HG02759 (cell line): ENCODE results near the gene BPHL.
"Not testable (repeated sequence)": the region's sequence is repeated elsewhere in the genome, so short reads cannot be mapped to it uniquely, and the experiment has no call there.

Experiments used
- ATAC-seq: cut with Tn5 transposase; IDR thresholded peaks from one replicate; pipeline ENCODE4 v1.9.1; 2021; ENCODE audit warnings: mild to moderate bottlenecking, moderate library complexity; ENCODE audit not compliant: unreplicated experiment

Gene BPHL

DNA sequence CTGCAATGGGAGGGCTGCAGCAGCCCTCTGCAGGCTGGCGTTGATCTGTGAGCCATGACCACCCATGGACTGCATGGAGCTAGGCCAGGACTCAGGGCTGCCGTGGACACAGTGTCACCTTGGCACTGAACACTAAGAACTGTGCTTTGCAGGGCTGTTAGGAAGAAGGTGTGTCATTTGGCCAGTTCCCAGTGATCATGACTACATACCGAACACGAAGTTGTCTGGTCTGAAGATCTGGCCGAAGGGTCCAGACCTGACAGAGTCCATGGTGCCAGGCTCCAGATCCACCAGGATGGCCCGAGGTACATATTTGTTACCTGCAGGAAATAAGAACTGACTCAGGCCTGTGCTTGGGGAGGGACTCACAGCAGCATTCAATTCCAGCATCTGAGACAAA, 36.9 kb downstream of the BPHL start:
- not testable (repeated sequence) for ATAC-seq

DNA sequence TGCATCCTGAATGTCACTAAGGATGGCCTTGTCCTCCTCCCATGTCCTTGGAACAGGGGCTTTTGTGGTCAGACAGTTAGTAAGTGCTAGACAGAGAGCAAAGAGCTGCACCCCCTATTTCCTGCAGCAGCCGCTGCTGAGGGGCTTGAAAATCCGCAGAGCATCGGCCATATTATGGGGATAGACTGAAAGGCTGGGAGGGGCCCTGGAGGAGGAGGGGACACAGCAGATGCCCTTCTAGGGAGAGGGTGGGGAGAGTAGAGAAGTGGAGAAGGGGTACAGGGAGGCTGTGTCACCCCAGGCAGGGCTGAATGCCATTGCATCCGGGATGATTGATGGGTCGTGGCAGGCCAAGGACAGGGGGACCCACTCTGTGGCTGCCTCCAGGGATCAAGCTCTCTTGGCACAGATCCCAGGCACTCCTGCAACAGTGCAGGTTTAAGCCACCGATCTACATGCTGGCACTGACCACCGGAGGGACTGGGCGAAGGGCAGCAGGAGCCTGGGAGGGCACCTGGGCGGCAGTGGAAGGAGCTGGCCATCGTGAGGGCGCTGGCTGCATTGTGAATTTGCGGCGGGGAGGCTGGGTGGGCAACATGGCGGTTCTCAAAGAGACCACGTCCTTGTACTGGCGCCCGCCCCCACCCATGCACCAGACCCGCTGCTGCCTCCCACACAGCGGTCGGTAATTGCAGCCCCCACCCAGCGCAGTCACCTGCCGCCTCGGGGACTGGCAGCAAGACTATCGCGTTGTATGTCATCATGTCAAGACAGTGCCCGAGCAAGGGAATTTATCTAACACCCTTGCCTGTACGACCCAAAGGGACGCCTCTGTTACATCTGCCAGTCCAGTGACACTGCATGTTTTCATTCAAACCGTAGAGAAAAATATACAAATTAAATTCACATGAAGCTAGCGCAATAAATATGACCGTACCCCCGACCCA, 37.9 kb downstream of the BPHL start:
- ATAC-seq: peak; percentile 12

DNA sequence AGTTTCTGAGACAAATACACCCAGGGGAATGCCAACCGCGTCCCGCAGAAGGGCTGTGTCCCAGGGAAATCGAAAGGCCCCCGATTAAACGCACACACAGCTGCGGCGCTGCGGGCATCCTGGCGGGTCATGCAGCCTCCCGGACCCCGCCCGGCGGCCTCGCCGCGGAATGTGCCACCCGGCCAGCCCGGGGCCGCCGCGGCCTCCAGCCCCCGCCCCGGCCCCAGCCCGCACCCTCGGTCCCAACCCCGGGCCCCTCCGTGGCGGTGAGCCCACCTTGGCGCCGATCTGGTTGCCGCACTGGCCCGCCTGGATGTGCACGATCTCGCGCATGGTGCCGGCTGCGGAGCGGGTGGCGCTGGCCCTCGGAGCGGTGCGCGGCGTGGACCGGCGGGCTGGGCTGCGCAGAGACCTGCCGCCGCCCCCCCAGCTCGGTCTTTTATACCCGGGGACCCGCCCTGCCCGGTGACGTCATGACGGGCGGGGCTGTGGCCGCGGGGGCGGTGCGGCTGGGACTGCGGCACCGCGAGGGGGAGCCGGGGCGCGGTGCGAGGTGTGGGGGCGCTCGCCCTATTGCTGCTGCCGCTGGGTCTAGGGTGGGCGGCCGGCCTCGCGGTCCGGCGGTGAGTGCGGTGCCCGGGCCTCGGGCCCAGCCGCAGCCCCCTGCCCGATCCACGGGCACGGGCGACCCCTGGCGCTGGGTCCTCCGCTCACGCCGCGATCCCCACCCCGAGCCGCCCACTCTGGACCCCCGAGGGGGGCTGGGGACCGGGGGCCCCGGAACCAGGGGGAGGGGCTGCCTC, 38.8 kb downstream of the BPHL start, which contains the start of gene TUBB2A:
Gene TUBB2A (minus strand): TSS at position 414 of the 803 bp plus-strand sequence. CDS start 81 bp downstream, at position 333.
- ATAC-seq: peak; percentile 81

DNA sequence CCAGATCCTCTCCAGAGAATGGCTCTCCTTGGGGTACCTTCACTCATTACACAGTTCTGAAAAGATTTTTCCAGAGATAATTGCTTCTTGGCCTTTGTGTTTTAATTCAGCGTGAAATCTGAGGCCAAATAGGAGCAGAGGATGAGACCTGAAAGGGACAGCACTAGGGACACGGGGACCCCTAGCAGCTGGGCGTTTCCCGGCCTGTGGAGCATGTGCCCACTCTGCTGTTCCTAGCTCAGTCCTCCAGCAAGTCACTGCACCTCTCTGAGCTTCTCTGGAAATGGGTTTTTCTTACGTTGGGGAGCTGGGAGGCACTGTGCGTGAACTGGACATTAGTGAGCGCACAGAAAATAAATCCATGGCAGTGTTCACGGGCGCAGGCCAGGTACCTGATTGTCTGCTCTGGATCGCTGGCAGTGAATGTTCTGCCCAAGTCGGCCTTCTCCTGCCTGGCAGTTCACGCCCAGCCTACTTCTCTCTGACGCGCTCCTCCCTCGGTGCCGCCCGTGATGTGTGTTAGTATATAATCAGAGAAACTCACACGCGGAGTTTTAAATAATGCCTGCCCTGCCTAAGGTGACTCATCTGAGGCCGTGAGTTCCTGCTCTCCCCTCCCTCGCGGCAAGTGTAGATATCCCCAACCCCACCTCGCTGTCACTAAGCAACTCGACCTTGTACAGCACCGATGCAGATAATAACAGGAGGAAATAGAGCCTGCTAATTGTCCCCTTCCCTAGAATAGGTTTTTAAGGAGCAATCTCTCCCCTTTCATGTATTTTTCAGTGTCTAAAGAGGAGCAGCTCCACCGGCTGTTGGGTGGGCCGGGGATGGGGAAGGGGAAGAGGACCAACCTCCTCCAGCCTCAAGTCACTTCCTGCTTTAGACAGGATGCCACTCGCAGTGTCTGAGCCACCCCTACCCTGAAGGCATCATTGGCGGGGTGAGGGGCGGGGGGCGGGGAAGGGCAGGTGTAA, 41.6 kb downstream of the BPHL start:
- no peak for ATAC-seq

DNA sequence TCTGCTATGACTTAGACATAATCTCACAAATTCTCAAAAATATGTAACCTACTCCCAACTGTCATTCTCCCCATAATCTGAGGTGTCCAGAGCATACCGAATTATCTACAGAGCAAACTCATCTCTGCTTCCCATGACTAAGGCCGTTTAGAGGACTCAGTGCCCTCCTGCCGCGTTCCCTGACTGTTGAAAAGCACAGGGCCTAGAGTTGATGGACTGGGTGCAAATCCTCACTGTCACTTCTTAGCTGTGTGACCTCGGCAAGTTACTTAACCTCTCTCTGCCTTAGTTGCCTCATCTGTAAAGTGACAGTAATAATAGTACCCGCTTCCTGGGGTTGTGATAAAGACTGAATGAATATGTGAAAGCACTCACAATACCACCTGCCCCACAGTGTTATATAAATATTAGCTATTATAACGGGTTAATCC, 43.6 kb downstream of the BPHL start:
- no peak for ATAC-seq

DNA sequence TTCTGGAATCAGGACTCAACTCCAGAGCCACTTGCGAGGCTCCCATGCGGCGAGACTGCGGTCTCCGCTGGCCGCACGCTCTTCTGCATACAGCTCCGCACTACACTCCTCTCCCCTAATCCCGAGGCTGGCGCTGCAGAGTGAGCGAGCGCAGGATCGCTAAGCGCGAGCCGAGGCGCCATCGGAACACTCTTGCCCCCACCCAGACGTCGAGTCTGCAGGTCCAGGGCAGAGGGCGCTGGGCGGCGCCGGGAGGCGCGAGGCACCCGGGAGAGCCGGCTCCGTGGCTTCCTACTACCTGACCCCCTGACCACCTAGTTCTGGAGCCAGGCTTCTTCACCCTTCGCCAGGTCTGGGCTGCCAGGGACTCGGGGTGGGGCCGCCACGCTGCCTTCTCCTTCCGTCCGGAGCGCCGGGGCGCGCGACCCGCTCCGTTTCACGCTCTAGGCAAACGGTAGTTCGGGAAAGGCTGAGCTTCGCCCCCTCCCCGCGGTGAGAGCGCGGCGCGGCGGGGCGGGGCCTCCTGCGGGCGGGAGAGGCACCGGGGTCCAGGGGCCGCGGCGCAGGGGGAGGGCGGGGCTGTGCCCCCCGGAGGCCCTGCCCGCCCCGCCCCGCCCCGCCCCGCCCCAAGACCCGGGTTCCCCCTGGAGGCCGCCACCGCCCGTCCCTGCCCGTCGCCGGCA, 44.2 kb downstream of the BPHL start:
- ATAC-seq: peak; percentile 75

DNA sequence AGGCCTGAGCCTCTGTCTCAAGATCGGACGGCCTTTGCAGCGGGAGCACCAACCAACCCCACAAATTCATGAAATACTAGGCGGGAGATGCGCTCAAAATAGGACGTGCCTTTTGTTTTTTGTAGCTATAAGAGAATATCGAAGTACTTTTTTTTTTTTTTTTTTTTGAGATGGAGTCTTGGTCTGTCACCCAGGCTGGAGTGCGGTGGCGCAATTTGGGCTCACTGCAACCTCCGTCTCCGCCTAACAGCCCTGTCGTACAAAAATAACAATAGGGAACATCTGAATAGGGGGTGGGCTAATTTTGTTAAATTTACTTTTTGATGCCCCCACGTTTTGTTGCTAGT, 44.7 kb downstream of the BPHL start:
- no peak for ATAC-seq

DNA sequence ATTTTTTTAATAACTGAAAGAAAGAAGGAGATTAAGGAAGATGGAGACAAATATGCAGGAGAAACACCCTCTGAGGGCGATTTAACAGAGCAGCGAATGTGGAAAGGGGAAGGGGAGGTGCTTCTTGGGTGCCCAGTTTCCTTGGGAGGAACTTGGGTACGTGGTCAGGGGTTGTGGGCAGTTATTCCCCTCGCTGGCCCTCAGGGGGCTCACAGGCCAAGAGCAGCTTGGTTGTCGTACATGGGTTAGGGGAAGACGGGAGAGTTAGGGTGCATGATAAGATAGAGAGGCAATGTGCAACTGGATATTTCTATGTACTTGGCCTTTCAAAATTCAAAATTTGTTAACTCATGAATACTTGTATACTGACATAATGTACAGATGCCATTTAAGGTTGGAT, 45.9 kb downstream of the BPHL start:
- ATAC-seq: no peak

DNA sequence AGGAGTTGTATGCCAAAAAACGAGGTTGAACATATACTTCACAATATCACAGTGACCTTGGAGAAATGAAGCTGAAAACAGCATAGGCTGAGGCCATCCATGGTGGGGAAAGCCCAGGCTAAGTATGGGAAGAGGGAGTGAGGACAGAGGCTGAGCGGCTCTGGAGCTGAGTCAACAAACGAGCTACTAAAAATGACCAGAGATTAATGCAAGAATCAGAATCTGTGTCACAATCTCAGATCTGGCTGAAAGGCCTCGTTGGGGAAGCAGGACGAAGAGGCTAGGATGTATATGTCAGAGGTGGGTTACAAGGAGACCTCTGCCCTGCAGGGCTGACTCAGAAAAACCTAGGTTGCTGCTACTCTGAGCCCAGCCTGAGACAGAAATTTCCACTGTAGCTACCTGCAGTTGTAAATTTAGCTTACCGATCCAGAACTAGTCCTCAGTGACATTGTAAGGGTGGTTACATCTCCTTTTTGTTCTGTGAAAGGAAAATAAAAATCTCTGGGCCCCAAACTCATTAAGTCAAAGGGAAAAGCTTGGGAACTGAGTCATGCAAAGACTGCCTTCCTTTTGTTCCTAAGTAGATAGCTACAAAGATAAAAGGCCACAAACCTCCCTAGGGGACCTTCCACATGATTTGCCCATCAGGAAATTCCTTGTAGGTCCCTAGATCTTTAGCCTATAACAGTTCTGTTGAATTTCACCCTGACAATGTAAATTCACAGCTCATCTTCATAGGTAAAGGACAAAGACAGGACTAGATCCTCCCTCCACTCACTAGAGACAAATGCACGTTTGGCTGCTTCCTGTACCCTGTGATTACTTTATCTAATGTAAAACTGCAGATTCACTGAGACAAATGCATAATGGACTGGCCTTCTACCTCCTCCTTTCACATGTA, 47.4 kb downstream of the BPHL start:
- no peak for ATAC-seq

DNA sequence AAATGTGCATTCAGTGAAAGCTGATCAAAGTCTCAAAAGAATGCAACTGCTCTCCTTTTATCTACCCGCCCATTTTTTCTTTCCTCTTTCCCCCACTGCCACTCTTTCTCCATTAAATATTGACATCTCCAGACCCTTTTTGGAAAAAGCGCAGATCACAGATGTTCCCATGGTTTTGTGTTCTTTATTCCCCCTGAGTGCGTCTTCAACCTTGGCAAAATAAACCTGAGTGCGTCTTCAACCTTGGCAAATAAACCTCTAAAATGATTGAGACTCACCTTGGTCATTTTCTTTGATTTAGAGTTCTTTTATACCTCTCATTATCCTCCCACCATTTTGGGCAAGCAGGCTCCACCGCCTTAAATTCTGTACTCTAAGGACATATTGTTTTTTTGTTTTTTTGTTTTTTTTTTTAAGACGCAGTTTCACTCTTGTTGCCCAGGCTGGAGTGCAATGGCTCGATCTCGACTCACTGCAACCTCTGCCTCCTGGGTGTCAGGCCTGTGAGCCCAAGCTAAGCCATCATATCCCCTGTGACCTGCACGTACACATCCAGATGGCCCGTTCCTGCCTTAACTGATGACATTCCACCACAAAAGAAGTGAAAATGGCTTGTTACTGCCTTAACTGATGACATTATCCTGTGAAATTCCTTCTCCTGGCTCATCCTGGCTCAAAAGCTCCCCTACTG, 48.2 kb downstream of the BPHL start:
- not testable (repeated sequence) for ATAC-seq

DNA sequence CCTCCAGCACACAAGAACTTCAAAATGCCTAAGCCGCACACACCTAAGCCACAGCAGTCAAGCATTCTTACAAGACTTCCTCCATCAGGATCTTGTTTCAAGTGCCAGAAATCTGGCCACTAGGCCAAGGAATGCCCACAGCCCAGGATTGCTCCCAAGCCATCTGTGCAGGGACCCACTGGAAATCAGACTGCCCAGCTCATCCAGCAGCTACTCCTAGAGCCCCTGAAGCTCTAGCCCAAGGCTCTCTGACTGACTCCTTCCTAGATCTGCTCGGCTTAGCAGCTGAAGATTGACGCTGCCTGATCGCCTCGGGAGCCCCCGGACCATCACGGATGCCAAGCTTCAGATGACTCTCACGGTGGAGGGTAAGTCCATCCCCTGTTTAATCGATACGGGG, 49.5 kb downstream of the BPHL start:
- not testable (repeated sequence) for ATAC-seq

DNA sequence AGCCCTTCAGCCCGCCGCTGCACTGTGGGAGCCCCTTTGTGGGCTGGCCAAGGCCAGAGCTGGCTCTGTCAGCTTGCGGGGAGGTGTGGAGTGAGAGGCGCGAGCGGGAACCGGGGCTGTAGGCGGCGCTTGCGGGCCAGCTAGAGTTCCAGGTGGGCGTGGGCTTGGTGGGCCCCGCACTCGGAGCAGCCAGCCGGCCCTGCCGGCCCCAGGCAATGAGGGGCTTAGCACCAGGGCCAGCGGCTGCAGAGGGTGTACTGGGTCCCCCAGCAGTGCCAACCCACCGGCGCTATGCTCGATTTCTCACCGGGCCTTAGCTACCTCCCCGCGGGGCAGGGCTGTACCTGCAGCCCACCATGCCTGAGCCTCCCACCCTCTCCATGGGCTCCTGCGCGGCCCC, 52.2 kb downstream of the BPHL start:
- not testable (repeated sequence) for ATAC-seq

DNA sequence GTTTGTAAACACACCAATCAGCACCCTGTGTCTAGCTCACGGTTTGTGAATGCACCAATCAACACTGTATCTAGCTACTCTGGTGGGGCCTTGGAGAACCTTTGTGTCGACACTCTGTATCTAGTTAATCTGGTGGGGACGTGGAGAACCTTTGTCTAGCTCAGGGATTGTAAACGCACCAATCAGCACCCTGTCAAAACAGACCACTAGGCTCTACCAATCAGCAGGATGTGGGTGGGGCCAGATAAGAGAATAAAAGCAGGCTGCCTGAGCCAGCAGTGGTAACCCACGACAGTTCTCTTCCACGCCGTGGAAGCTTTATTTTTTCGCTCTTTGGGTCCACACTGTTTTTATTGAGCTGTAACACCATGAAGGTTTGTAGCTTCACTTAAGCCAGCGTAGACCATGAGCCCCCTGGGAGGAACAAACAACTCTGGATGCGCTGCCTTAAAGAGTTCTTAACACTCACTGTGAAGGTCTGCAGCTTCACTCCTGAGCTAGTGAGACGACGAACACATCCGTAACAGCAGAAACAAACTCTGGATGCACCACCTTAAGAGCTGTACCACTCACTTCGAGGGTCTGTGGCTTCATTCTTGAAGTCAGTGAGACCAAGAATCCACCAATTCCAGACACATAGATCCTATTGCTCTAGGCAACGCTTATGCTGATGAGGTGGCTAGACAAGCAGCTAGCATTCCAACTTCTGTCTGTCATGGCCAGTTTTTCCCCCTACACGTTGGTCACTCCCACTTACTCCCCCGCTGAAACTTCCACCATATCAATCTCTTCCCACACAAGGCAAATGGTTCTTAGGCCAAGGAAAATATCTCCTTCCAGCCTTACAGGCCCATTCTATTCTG, 53.0 kb downstream of the BPHL start:
- not testable (repeated sequence) for ATAC-seq

DNA sequence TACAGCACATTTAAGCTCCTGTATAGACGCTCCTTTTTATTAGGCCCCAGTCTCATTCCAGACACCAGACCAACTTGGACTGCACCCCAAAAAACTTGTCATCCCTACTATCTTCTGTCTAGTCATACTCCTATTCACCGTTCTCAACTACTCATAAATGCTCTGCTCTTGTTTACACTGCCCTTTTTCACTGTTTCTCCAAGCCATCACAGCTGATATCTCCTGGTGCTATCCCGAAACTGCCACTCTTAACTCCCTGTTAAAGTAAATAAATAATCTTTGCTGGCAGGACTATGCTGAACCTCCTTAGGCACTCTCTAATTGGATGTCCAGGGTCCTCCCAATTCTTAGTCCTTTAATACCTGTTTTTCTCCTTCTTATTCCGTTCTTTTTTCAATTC, 54.3 kb downstream of the BPHL start:
- not testable (repeated sequence) for ATAC-seq

DNA sequence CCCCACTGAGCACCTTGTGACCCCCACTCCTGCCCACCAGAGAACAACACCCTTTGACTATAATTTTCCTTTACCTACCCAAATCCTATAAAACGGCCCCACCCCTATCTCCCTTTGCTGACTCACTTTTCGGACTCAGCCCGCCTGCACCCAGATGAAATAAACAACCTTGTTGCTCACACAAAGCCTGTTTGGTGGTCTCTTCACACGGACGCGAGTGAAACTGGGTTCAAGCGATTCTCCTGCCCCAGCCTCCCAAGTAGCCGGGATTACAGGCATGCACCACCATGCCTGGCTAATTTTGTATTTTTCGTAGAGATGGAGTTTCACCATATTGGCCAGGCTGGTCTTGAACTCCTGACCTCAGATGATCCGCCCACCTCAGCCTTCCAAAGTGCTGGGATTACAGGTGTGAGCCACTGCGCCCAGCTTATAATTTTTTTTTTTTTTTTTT, 55.2 kb downstream of the BPHL start:
- not testable (repeated sequence) for ATAC-seq

DNA sequence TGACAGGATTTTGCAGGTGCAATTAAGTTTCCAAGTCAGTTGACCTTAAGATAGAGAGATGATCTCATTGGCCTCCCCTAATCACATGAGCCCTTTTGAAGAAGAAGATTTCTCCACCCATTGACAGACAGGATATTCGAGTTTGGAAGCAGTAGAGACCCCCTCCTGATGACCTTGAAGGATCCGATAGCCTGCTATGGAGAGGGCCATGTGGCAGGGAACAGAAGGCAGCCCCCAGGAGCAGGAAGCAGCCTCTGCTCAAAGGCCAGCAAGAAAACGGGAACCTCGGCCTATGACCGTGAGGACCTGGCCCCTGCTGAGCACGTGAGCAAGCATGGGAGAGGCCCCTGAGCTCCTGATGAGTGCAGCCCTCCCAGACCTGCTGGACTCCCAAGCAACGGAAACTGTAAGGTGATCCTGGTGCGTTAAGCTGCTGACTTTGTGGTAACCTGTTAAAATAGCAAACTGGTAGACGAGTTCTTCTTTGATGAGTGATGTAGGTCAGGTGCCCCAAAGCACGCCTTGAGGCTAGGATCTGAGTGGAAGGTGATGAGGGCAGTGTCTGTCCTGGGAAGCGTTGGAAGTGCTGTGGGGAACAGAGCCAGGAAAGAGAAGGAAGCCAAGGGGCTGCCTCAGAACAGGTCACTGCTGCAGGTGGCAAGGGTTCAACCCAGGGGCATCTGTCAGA, 57.3 kb downstream of the BPHL start:
- no peak for ATAC-seq
